Colonic mucosa (tissue), 4 donors: ENCODE data around the gene TTLL11. TPM values are rescaled to one million over a fixed set of nuclear protein-coding genes. Genes with fewer than 3 reads are reported as not detected.

ENCODE experiments used
- DNase-seq: peaks from one replicate; pipeline ENCODE4 v3.0.0-alpha.2; 2020
- H3K27ac ChIP-seq: fragments of 200-600 bp; one replicate; pipeline ENCODE4 v1.8.0; 2021
- H3K27me3 ChIP-seq: fragments of 200-600 bp; one replicate; pipeline ENCODE4 v1.8.0; 2021
- H3K36me3 ChIP-seq: fragments of 200-600 bp; one replicate; pipeline ENCODE4 v1.8.0; 2021
- H3K4me1 ChIP-seq: fragments of 200-600 bp; one replicate; pipeline ENCODE4 v1.8.0; 2021; ENCODE audit warnings: mild to moderate bottlenecking
- H3K4me3 ChIP-seq: fragments of 200-600 bp; one replicate; pipeline ENCODE4 v1.8.0; 2021
- H3K9ac ChIP-seq, 2 donors: one replicate each; pipeline ENCODE4 v1.7.0; 2013; ENCODE audit warnings: control low read depth in 2 of 2, low read depth in 2 of 2, low read length in 2 of 2
- H3K9me3 ChIP-seq: fragments of 200-600 bp; one replicate; pipeline ENCODE4 v1.8.0; 2021
- intact Hi-C: fragments of 100-400 bp; cut with DNase I; formaldehyde crosslinking; loops from one replicate; pipeline ENCODE4 v1.14.1; 2022
- total RNA-seq, 2 donors: library from RNA; stranded (reverse); fragmentation: NEBNext Ultra II Directional in 1 of 2; extraction: Animal tissue kit (Norgen Biotek cat#: 25700) in 1 of 2; gene quantifications; one replicate each; pipeline ENCODE4 v1.2.1, GENCODE V29; 2021
- TF ChIP-seq, protein P1 (sequence below): fragments of 200-600 bp; IDR thresholded peaks from one replicate; pipeline ENCODE4 v1.8.0; 2022; ENCODE audit warnings: antibody characterized with exemption, mild to moderate bottlenecking
- donor health status: healthy.
- donor health status: DM: no; HTN: no; CAD: no.
- donor health status: DM: no; HTN: no; CAD: no.

The TTLL11 gene
- total RNA-seq, 2 donors from 2014 or later: 5.1 to 5.5 TPM

DNA sequence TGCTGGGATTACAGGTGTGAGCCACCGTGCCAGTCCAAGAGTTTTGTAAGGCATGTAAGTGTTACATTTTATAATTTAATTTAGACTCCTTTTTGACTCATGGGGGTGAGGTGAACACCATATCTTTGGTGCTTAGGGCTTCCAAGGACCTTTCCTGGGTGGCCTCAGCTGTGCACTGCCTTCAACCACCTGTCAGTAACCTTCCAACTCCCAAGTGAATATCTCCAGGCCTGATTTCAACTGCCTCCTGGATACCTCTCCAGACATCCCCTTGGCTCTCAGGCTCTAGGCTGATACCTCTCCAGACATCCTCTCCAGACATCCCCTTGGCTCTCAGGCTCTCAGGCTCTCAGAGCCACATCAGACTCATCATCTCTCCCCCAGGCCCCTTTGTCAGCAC is 30.9 kb upstream of the TTLL11 start:
- no peak overlapping the region for H3K9ac ChIP-seq
- no peaks in the 10 kb centered on the region for H3K9me3 ChIP-seq
- no peaks in the 10 kb centered on the region for H3K4me1 ChIP-seq
- TF ChIP-seq, protein P1, sequence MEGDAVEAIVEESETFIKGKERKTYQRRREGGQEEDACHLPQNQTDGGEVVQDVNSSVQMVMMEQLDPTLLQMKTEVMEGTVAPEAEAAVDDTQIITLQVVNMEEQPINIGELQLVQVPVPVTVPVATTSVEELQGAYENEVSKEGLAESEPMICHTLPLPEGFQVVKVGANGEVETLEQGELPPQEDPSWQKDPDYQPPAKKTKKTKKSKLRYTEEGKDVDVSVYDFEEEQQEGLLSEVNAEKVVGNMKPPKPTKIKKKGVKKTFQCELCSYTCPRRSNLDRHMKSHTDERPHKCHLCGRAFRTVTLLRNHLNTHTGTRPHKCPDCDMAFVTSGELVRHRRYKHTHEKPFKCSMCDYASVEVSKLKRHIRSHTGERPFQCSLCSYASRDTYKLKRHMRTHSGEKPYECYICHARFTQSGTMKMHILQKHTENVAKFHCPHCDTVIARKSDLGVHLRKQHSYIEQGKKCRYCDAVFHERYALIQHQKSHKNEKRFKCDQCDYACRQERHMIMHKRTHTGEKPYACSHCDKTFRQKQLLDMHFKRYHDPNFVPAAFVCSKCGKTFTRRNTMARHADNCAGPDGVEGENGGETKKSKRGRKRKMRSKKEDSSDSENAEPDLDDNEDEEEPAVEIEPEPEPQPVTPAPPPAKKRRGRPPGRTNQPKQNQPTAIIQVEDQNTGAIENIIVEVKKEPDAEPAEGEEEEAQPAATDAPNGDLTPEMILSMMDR: no peak
- DNase-seq: no peak
- H3K4me3 ChIP-seq: no peak overlapping the region
- H3K27ac ChIP-seq: no peak overlapping the region
- H3K27me3 ChIP-seq: peaks cover 12% of the 10 kb centered on the region
- no peaks in the 10 kb centered on the region for H3K36me3 ChIP-seq
- intact Hi-C loops: loop anchor here (10.0 kb wide), 2 partner anchors 331 to 681 kb away; partner anchors contain the start of gene OR1K1

DNA sequence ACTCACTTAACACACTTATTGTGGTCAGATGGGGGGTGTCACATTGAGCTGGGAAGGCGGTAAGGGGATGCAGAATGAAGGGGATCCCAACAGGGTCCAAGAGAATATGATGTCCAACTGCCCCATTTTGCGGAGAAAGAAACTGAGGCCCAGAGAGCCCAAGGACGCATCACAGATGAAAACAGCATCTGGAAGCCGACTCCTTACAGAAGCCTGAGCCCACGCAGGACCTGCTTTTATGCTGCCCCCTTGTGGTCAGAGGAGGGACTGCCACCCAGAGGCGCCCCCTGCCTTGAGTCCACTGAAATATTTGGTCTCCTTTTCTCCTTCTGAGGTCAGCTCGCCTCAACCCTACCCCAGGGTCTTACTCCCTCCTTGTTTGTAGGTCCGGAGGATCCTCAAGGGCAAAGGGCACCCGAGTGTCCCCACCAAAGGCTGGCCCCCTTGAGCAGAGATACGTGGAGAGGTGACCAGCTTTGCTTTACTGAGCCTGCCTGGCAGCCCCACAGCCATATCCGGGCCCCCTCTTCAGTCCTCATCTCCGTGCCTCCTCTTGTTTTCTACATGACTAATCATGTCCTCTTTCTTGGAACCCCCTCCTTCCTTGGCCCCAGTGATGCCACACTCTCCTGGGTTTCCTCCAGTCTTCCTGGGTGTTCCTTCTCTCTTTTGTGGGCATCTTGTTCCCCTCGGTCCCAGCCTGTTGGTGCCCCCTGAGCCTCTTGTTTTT is 30.0 kb upstream of the TTLL11 start:
- TF ChIP-seq, protein P1: peak; percentile 95
- no peaks in the 10 kb centered on the region for H3K36me3 ChIP-seq
- intact Hi-C loops: loop anchor here (2.0 to 10.0 kb wide), 3 partner anchors 20 to 682 kb away; partner anchors contain the start of gene OR1K1
- H3K9me3 ChIP-seq: no peaks in the 10 kb centered on the region
- no peak overlapping the region for H3K27ac ChIP-seq
- peak; percentile 79 for DNase-seq
- peaks cover 12% of the 10 kb centered on the region for H3K27me3 ChIP-seq
- no peaks in the 10 kb centered on the region for H3K4me1 ChIP-seq
- no peak overlapping the region for H3K4me3 ChIP-seq
- H3K9ac ChIP-seq: no peak overlapping the region

DNA sequence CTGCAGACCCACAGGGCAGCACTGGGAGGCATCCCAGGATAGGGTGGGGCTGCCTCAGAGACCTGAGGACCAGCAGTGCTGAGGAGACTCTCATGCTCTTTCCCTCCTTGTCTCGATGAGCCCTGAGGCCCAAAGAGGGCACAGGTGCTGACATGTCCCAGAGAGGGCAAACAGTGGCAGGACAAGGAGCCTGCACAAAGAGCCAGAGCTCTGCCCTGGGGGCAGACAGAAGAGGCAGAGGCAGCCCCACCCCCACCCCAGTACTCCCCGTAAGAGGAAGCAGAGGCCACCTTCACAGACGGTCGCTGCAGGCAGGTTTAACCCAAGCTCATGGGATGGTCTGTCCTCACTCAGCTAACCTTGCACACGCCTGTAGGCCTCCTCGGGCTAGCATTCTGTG is 29.4 kb upstream of the TTLL11 start:
- no peaks in the 10 kb centered on the region for H3K36me3 ChIP-seq
- no peak overlapping the region for H3K27ac ChIP-seq
- DNase-seq: no peak
- H3K9me3 ChIP-seq: no peaks in the 10 kb centered on the region
- H3K9ac ChIP-seq: no peak overlapping the region
- TF ChIP-seq, protein P1: no peak
- no peaks in the 10 kb centered on the region for H3K4me1 ChIP-seq
- intact Hi-C loops: loop anchor here (2.0 to 10.0 kb wide), 3 partner anchors 20 to 682 kb away; partner anchors contain the start of gene OR1K1
- H3K27me3 ChIP-seq: peaks cover 11% of the 10 kb centered on the region
- H3K4me3 ChIP-seq: no peak overlapping the region

DNA sequence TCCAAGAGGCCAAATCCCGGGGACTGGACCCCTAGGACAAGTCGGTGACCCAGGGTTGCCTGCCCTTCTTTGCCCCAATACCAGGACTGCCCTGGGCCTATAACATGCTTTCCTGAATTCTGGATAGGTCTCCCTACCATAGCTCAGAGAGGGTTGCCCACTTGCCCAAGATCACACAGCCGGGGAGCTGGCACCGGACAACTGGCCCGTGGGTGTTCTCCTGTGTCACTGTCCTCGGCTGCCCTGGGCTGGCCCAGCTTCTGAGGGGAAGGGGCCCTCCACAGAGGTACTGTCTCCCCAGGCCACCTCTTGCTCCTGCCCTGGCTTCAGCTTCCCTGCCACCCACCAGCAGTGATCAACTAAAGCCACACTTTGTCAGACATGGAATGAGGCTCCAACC is 28.8 kb upstream of the TTLL11 start:
- TF ChIP-seq, protein P1: no peak
- Histone ChIP-seq H3K27ac (no peak overlapping the region), H3K9me3 (no peaks in the 10 kb centered on the region), H3K4me1 (no peaks in the 10 kb centered on the region), H3K27me3 (peaks cover 6% of the 10 kb centered on the region), H3K4me3 (no peak overlapping the region), H3K36me3 (no peaks in the 10 kb centered on the region), H3K9ac (no peak overlapping the region)
- intact Hi-C loops: loop anchor here (2.0 to 10.0 kb wide), 3 partner anchors 19 to 683 kb away; partner anchors contain the start of gene OR1K1
- no peak for DNase-seq

DNA sequence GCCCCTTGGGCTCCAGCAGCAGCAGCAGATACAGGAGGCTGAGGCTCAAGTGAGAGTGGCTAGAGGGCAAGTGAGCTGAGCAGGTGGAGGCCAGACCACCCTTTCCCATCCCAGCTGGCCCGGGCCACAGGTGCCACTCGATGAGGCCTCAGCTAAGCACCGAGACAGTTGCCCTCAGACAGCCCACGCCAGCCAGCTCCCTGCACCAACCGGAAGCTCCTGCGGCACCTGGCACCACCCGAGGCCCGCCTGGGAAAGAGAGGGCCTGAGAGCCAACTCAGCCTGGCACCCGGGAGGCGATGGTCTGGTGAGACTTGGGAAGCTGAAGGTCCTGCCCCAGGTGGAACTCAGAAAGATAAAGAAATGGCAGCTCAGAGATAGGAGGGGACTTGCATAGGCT is 28.3 kb upstream of the TTLL11 start:
- TF ChIP-seq, protein P1: no peak
- H3K27ac ChIP-seq: no peak overlapping the region
- H3K4me3 ChIP-seq: no peak overlapping the region
- intact Hi-C loops: loop anchor here (10.0 kb wide), 2 partner anchors 333 to 683 kb away; partner anchors contain the start of gene OR1K1
- no peak for DNase-seq
- no peaks in the 10 kb centered on the region for H3K9me3 ChIP-seq
- H3K36me3 ChIP-seq: no peaks in the 10 kb centered on the region
- H3K9ac ChIP-seq: no peak overlapping the region
- H3K27me3 ChIP-seq: peaks cover under 1% of the 10 kb centered on the region
- no peaks in the 10 kb centered on the region for H3K4me1 ChIP-seq
